WERI-Rb-1 (cell line): Measurements from ENCODE around the gene NBEA.

Source experiments
- DNase-seq: peaks from one replicate; pipeline ENCODE4 v3.0.0-alpha.2; 2020
- H3K27ac ChIP-seq: fragments of 250-450 bp; sonication (Bioruptor Pico); 2 replicates; pipeline ENCODE4 v1.5.1; 2020; ENCODE audit warnings: mild to moderate bottlenecking, moderate library complexity
- H3K27me3 ChIP-seq: fragments of 250-450 bp; sonication (Bioruptor Pico); 2 replicates; pipeline ENCODE4 v1.5.1; 2021; ENCODE audit warnings: mild to moderate bottlenecking, low read depth, moderate library complexity; ENCODE audit not compliant: insufficient read depth, severe bottlenecking
- H3K36me3 ChIP-seq: fragments of 250-450 bp; sonication (Bioruptor Pico); 2 replicates; pipeline ENCODE4 v1.5.1; 2020; ENCODE audit warnings: mild to moderate bottlenecking, moderate library complexity
- H3K4me3 ChIP-seq: 2 replicates; pipeline ENCODE4 v1.5.1; 2011; ENCODE audit warnings: low read depth, mild to moderate bottlenecking, control low read depth, low read length
- H3K9me3 ChIP-seq: fragments of 250-450 bp; sonication (Bioruptor Pico); 2 replicates; pipeline ENCODE4 v1.5.1; 2021; ENCODE audit warnings: mild to moderate bottlenecking, moderate library complexity; ENCODE audit not compliant: severe bottlenecking
- CTCF ChIP-seq: IDR thresholded peaks from 2 replicates; pipeline ENCODE4 v1.5.1; 2011; ENCODE audit warnings: low read depth, mild to moderate bottlenecking, control low read depth, inconsistent platforms, low read length

NBEA gene

GRCh38 chr13:35411059-35411744, 469.1 kb downstream of the NBEA start:
- no peaks in the 10 kb centered on the region for H3K27me3 ChIP-seq
- TF ChIP-seq CTCF, result no peak
- H3K27ac ChIP-seq, result no peak overlapping the region
- no peaks in the 10 kb centered on the region for H3K36me3 ChIP-seq
- no peaks in the 10 kb centered on the region for H3K9me3 ChIP-seq
- no peak overlapping the region for H3K4me3 ChIP-seq
- DNase-seq, result no peak

- Histone ChIP-seq H3K9me3 (no peaks in the 10 kb centered on the region), H3K27me3 (no peaks in the 10 kb centered on the region), H3K27ac (no peak overlapping the region), H3K36me3 (no peaks in the 10 kb centered on the region), H3K4me3 (no peak overlapping the region)
- no peak for TF ChIP-seq CTCF
- no peak for DNase-seq
Observed at GRCh38 chr13:35448465-35448864, 506.4 kb downstream of the NBEA start.

GRCh38 chr13:35449821-35450220, 507.8 kb downstream of the NBEA start:
- no peak overlapping the region for H3K4me3 ChIP-seq

DNA sequence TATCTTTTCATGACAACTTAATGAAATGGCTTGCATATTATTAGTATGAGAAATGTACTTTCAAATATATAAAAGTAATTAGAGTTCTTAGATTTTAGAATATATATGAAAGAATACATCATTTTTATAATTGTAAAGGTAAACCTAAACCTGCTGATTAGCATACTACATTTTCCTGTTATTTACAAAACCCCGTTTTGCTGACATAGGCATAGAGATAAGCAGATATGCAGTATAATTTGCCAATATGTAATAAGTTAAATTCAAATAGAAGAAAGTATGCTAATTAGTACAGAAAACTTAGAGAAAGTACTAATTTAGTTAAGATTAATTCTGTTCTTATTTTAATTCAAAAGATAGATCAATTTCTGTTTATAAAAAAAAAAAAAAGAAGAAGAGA, 513.0 kb downstream of the NBEA start:
- no peaks in the 10 kb centered on the region for H3K9me3 ChIP-seq
- H3K27ac ChIP-seq, result no peak overlapping the region
- TF ChIP-seq CTCF, result no peak
- no peak for DNase-seq
- no peaks in the 10 kb centered on the region for H3K36me3 ChIP-seq
- H3K27me3 ChIP-seq, result no peaks in the 10 kb centered on the region
- H3K4me3 ChIP-seq, result no peak overlapping the region

More at GRCh38 chr13:35449821-35450220, 507.8 kb downstream of the NBEA start:
- Histone ChIP-seq H3K36me3 (no peaks in the 10 kb centered on the region), H3K27ac (no peak overlapping the region), H3K27me3 (no peaks in the 10 kb centered on the region), H3K9me3 (no peaks in the 10 kb centered on the region)
- DNase-seq, result no peak
- TF ChIP-seq CTCF, result no peak

DNA sequence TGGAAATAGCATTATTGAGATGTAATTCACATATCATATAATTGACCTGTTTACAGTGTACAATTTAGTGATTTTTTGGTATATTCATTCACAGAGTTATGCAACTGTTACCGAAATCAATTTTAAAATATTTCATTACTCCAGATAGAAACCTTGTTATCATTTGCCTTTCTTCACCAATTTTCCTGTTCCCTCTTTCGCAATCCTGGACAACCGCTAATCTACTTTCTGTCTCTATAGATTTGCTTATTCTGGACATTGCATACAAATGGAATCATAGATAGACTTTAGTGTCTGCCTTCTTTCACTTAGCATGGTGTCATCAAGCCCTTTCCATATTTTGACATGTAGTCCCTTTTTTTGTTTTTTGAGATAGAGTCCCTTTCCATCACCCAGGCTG, 515.2 kb downstream of the NBEA start:
- Histone ChIP-seq H3K4me3 (no peak overlapping the region), H3K9me3 (no peaks in the 10 kb centered on the region)

More for the DNA sequence above, 515.2 kb downstream of the NBEA start:
- no peaks in the 10 kb centered on the region for H3K27me3 ChIP-seq
- TF ChIP-seq CTCF, result no peak
- no peak overlapping the region for H3K27ac ChIP-seq
- no peaks in the 10 kb centered on the region for H3K36me3 ChIP-seq
- DNase-seq, result no peak
